GM12878 (cell line): ENCODE results near the gene ACTR10. TPM values are rescaled to one million over a fixed set of nuclear protein-coding genes. Genes with fewer than 3 reads are reported as not detected.
A peak's percentile ranks its signal among the peaks of the same experiment; 100 is the strongest.

Source experiments
- ATAC-seq: fragments of 200-7000 bp; cut with Tn5 transposase; 3 replicates; pipeline ENCODE4 v1.9.1; 2020; ENCODE audit warnings: mild to moderate bottlenecking, moderate library complexity
- BruUV-seq: library from RNA; stranded (reverse); fragments of 400-500 nt; replicated peaks from 2 replicates; lab custom pipeline; 2021; lab: Mats Ljungman, UMichigan
- CTCF ChIA-PET: fragments of 300-600 bp; sonication (Branson Sonifier 250); formaldehyde crosslinking; extraction: SDS; loops from one replicate; lab custom pipeline; 2021; ENCODE audit warnings: inconsistent platforms; lab: Yijun Ruan, JAX
- POLR2A ChIA-PET: fragments of 350-600 bp; formaldehyde crosslinking; extraction: SDS; loops from one replicate; lab custom pipeline; 2021; ENCODE audit warnings: inconsistent platforms; lab: Charles Lee
- RAD21 ChIA-PET: fragments of 300-600 bp; sonication (Branson Sonifier 250); formaldehyde crosslinking; loops from one replicate; lab custom pipeline; 2023; ENCODE audit warnings: antibody characterized with exemption; ENCODE audit not compliant: unreplicated experiment; lab: Charles Lee
- SMC1A ChIA-PET: fragments of 300-600 bp; sonication (Branson Sonifier 250); formaldehyde crosslinking; loops from one replicate; lab custom pipeline; 2023; ENCODE audit not compliant: unreplicated experiment, uncharacterized antibody; lab: Charles Lee
- DNase-seq: peaks from one replicate; pipeline ENCODE4 v3.0.0-alpha.2; 2011; ENCODE audit warnings: low read depth, low spot score
- FAIRE-seq: peaks from 3 replicates; lab custom pipeline; 2011; peaks lifted over from hg19 to GRCh38; lab: Jason Lieb, UNC
- H2AFZ ChIP-seq: 2 replicates; pipeline ENCODE4 v1.6.0; 2011; ENCODE audit warnings: low read depth, low read length, control low read depth; ENCODE audit not compliant: control insufficient read depth
- H3K27ac ChIP-seq: 2 replicates; pipeline ENCODE4 v1.5.1; 2011; ENCODE audit warnings: control low read depth; ENCODE audit not compliant: control insufficient read depth, insufficient read depth
- H3K27me3 ChIP-seq, 2 experiments: replicated peaks in 1 of 2; 2 replicates each; pipeline versions ENCODE4 v1.6.0 to v1.6.1; 2011; ENCODE audit warnings: low read length in 1 of 2; ENCODE audit not compliant: control insufficient read depth in 2 of 2, insufficient read depth in 2 of 2
- H3K36me3 ChIP-seq, 2 experiments: 2 replicates each; pipeline ENCODE4 v1.5.1; 2011; ENCODE audit warnings: low read length in 1 of 2; ENCODE audit not compliant: control insufficient read depth in 2 of 2, insufficient read depth in 2 of 2
- H3K4me1 ChIP-seq: 2 replicates; pipeline ENCODE4 v1.6.1; 2011; ENCODE audit warnings: mild to moderate bottlenecking, low read length, moderate library complexity, mixed read lengths; ENCODE audit not compliant: control insufficient read depth, insufficient read depth
- H3K4me2 ChIP-seq: 2 replicates; pipeline ENCODE4 v1.6.0; 2011; ENCODE audit warnings: control low read depth; ENCODE audit not compliant: control insufficient read depth, insufficient read depth
- H3K4me3 ChIP-seq: fragments of 200-600 bp; sonication (generic); 2 replicates; pipeline ENCODE4 v1.5.1; 2016
- H3K79me2 ChIP-seq: 2 replicates; pipeline ENCODE4 v1.6.0; 2011; ENCODE audit warnings: low read length; ENCODE audit not compliant: control insufficient read depth, insufficient read depth
- H3K9ac ChIP-seq: 2 replicates; pipeline ENCODE4 v1.8.0; 2011; ENCODE audit warnings: low read length, control low read depth, mixed read lengths; ENCODE audit not compliant: control insufficient read depth, insufficient read depth
- H3K9me3 ChIP-seq: replicated peaks from 3 replicates; pipeline ENCODE4 v1.5.1; 2011; ENCODE audit warnings: mild to moderate bottlenecking, low read length; ENCODE audit not compliant: control insufficient read depth, insufficient read depth
- H4K20me1 ChIP-seq: 2 replicates; pipeline ENCODE4 v1.6.0; 2011; ENCODE audit not compliant: control insufficient read depth, insufficient read depth
- CBX5 ChIP-seq: sonication (generic); IDR thresholded peaks from 2 replicates; pipeline ENCODE4 v1.6.1; 2016; ENCODE audit warnings: low read depth, moderate library complexity, mild to moderate bottlenecking, inconsistent platforms
- CREB1 ChIP-seq: IDR thresholded peaks from 2 replicates; pipeline ENCODE4 v1.6.1; 2012; ENCODE audit warnings: low read depth, mild to moderate bottlenecking, inconsistent platforms
- EED ChIP-seq: sonication (generic); IDR thresholded peaks from 2 replicates; pipeline ENCODE4 v1.6.1; 2016; ENCODE audit warnings: antibody characterized with exemption, low read depth
- GABPA ChIP-seq: IDR thresholded peaks from 2 replicates; pipeline ENCODE4 v1.6.1; 2014; ENCODE audit warnings: antibody characterized with exemption, low read depth, mild to moderate bottlenecking, inconsistent platforms
- IKZF1 ChIP-seq: fragments of 450-650 bp; conservative IDR thresholded peaks from 2 replicates; pipeline ENCODE4 v1.6.1; 2017; ENCODE audit warnings: antibody characterized with exemption, mild to moderate bottlenecking
- JUNB ChIP-seq: IDR thresholded peaks from 2 replicates; pipeline ENCODE4 v1.6.1; 2016; ENCODE audit warnings: antibody characterized with exemption, mild to moderate bottlenecking
- NBN ChIP-seq: fragments of 450-650 bp; IDR thresholded peaks from 2 replicates; pipeline ENCODE4 v1.6.1; 2016
- NFIC ChIP-seq: IDR thresholded peaks from 2 replicates; pipeline ENCODE4 v1.6.1; 2012; ENCODE audit warnings: low read depth, mild to moderate bottlenecking, inconsistent platforms, low read length, moderate library complexity
- NR2F1 ChIP-seq: fragments of 450-650 bp; conservative IDR thresholded peaks from 2 replicates; pipeline ENCODE4 v1.6.1; 2017; ENCODE audit warnings: mild to moderate bottlenecking
- SREBF1 ChIP-seq: IDR thresholded peaks from 2 replicates; pipeline ENCODE4 v1.6.1; 2012; ENCODE audit warnings: mild to moderate bottlenecking, low read length
- STAT3 ChIP-seq: IDR thresholded peaks from 2 replicates; pipeline ENCODE4 v1.6.1; 2011; ENCODE audit warnings: low read depth, low read length, improper control_type of control experiment
- TARDBP ChIP-seq: IDR thresholded peaks from 2 replicates; pipeline ENCODE4 v1.6.1; 2016; ENCODE audit warnings: borderline replicate concordance
- YY1 ChIP-seq: IDR thresholded peaks from 2 replicates; pipeline ENCODE4 v1.6.1; 2011; ENCODE audit warnings: low read depth, mild to moderate bottlenecking, low read length
- ZZZ3 ChIP-seq: IDR thresholded peaks from 2 replicates; pipeline ENCODE4 v1.6.1; 2011; ENCODE audit warnings: low read depth; ENCODE audit not compliant: control insufficient read depth, insufficient read length
- WGBS: methylation state at CpG from one replicate; pipeline ENCODE4 v1.1.6; 2016; ENCODE audit warnings: low lambda C conversion rate; ENCODE audit not compliant: insufficient replicate concordance, insufficient coverage; ENCODE audit errors: missing lambda C conversion rate; 5-methylcytosine and 5-hydroxymethylcytosine counted together
- in situ Hi-C: fragments of 300-500 bp; cut with MboI; formaldehyde crosslinking; loops from 9 replicates; pipeline ENCODE4 v1.14.3; 2018; ENCODE audit warnings: mixed read lengths
- intact Hi-C: fragments of 100-400 bp; cut with micrococcal nuclease; formaldehyde crosslinking; loops from one replicate; pipeline ENCODE4 v1.14.2; 2022; ENCODE audit not compliant: unreplicated experiment
- polyA plus RNA-seq, 11 experiments: library from polyadenylated mRNA; depleted of rRNA in 4 of 11; unstranded in 6 of 11; stranded (reverse) in 5 of 11; fragments of >200 nt; fragmentation: Nextera tagmentation in 4 of 11; fragmentation: Illumina TruSeq in 1 of 11; extraction: Ambion mirVana in 4 of 11; extraction: Trizol in 1 of 11; gene quantifications; 1 replicate in 1 of 11; 2 replicates in 10 of 11; pipeline versions ENCODE4 v1.2.1 to v1.2.3, GENCODE V29; 2011 to 2016; ENCODE audit warnings: inconsistent platforms in 2 of 11, missing spikeins in 2 of 11, low read depth in 1 of 11
- total RNA-seq, 4 experiments: library from RNA; depleted of rRNA in 3 of 4; stranded (reverse); fragments of >200 nt in 3 of 4; fragmentation: Illumina TruSeq in 1 of 4; extraction: Trizol in 1 of 4; gene quantifications; 2 replicates each; pipeline versions ENCODE4 v1.2.1 to v1.2.3, GENCODE V29; 2013 to 2021
- TF ChIP-seq, protein P1 (sequence below): IDR thresholded peaks from 2 replicates; pipeline ENCODE4 v1.6.1; 2011; ENCODE audit warnings: borderline replicate concordance, low read depth, mild to moderate bottlenecking, moderate library complexity, low read length; ENCODE audit not compliant: insufficient read depth, poor library complexity, severe bottlenecking
- TF ChIP-seq, protein P2 (sequence below): IDR thresholded peaks from 2 replicates; pipeline ENCODE4 v1.6.1; 2011; ENCODE audit warnings: mild to moderate bottlenecking, low read depth, low read length, moderate library complexity; ENCODE audit not compliant: insufficient replicate concordance
- TF ChIP-seq, protein P3 (sequence below): fragments of 450-650 bp; IDR thresholded peaks from 2 replicates; pipeline ENCODE4 v1.6.1; 2018; ENCODE audit warnings: mild to moderate bottlenecking, low read depth, moderate library complexity; ENCODE audit not compliant: partially characterized antibody

Gene ACTR10
- total and polyA plus RNA-seq, 10 of the 15 experiments (the other 5 are each of a cell fraction or from before 2014, with no cell fraction given): 26.0 to 74.3 (median 38.9) TPM

DNA sequence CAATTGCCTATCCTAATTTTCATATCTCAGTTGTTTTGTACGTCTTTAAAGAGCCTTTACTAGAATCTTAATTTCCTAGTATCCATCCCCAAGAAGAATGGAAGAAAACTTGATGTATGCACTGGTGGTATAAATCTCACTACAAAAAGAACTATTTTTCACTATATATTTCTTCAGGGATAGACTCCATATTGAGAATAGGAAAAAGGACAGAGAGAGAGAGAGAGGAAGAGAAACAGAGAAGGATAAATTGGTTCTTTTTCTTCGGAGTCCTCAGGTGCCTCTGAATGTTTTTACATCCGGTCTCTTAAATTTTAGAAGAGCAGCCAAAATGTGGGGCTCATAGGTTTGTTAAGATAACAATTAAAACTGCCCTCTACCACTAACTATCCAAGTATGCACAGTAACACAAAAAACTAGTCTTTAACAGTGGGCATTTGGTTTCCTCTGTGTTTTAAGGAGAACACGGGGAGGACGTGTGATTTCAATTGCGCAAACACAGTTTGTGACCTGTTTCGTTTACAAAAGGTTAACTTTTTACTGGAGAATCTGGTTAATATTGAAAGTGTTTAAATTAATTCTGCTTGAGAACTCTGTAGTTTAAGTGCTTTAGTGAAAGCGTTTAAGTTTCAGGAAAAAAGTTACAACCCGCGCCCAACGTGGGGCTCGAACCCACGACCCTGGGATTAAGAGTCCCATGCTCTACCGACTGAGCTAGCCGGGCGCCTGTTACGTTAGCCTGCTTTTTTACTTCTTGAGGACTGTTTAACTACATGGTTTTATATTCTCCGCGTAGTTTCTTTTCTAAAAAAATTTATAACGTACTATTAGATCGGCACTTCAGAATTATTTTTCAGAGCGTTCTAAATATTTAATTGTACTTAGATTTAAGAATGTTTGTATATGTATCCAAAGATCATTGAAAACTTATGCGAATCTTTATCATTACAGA lies 39.6 kb downstream of the ACTR10 start:
- CTCF ChIA-PET: no interaction called here
- SMC1A ChIA-PET: interaction anchor here (0.6 to 1.2 kb wide), 2 partner anchors 40 to 166 kb away, joined by 3 read pairs; partner anchors contain the start of gene ACTR10
- intact Hi-C loops: loop anchor here (5.0 kb wide), 1 partner anchor 37 kb away; the partner anchor contains the start of gene ACTR10
- POLR2A ChIA-PET: interaction anchor here (0.5 to 3.9 kb wide), 4 partner anchors 19 to 60 kb away, joined by 3 to 20 read pairs (median 4); partner anchors contain the start of genes ACTR10 and ARID4A
- peaks cover 2% of the 10 kb centered on the region; the same call in 1 of the 2 replicates for H3K4me1 ChIP-seq
- peak overlapping the region; percentile 78 for H3K4me3 ChIP-seq
- peak; percentile 54 for ATAC-seq
- H3K79me2 ChIP-seq: no peaks in the 10 kb centered on the region; the same call in 1 of the 2 replicates
- H3K27ac ChIP-seq: peak overlapping the region; percentile 70
- peak; percentile 64 for DNase-seq
- no peaks in the 10 kb centered on the region for H4K20me1 ChIP-seq
- RAD21 ChIA-PET: interaction anchor here (2.2 kb wide), 1 partner anchor 59 kb away, joined by 9 read pairs; the partner anchor contains the start of gene ARID4A
- WGBS: 1% methylated on average over 23 of the region's 23 CpGs
- in situ Hi-C loops: no loop called here
- peak overlapping the region; percentile 71 for H3K4me2 ChIP-seq
- BruUV-seq: no TSS peak
- H3K36me3 ChIP-seq: no peaks in the 10 kb centered on the region
- no peaks in the 10 kb centered on the region for H3K27me3 ChIP-seq
- no peaks in the 10 kb centered on the region for H3K9me3 ChIP-seq
- FAIRE-seq: no peak
- peak overlapping the region; percentile 66 for H3K9ac ChIP-seq
- H2AFZ ChIP-seq: peak overlapping the region; percentile 90
- 0 out of 2 replicates have a peak, but pooled peaks have one; percentile 25 for TF ChIP-seq IKZF1
- TF ChIP-seq, protein P1, sequence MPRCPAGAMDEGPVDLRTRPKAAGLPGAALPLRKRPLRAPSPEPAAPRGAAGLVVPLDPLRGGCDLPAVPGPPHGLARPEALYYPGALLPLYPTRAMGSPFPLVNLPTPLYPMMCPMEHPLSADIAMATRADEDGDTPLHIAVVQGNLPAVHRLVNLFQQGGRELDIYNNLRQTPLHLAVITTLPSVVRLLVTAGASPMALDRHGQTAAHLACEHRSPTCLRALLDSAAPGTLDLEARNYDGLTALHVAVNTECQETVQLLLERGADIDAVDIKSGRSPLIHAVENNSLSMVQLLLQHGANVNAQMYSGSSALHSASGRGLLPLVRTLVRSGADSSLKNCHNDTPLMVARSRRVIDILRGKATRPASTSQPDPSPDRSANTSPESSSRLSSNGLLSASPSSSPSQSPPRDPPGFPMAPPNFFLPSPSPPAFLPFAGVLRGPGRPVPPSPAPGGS: no peak
- no peak for TF ChIP-seq SREBF1
- TF ChIP-seq YY1: peak; percentile 74
- no peak for TF ChIP-seq ZZZ3
- 0 out of 2 replicates have a peak, but pooled peaks have one; percentile 47 for TF ChIP-seq CBX5
- peak; percentile 47 for TF ChIP-seq CREB1
- TF ChIP-seq STAT3: no peak
- TF ChIP-seq NFIC: peak; percentile 42; the same call in 1 of the 2 replicates
- TF ChIP-seq TARDBP: peak; percentile 97
- TF ChIP-seq JUNB: 0 out of 2 replicates have a peak, but pooled peaks have one; percentile 17
- TF ChIP-seq, protein P2, sequence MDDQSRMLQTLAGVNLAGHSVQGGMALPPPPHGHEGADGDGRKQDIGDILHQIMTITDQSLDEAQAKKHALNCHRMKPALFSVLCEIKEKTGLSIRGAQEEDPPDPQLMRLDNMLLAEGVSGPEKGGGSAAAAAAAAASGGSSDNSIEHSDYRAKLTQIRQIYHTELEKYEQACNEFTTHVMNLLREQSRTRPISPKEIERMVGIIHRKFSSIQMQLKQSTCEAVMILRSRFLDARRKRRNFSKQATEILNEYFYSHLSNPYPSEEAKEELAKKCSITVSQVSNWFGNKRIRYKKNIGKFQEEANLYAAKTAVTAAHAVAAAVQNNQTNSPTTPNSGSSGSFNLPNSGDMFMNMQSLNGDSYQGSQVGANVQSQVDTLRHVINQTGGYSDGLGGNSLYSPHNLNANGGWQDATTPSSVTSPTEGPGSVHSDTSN: no peak
- TF ChIP-seq NR2F1: 0 out of 2 replicates have a peak, but pooled peaks have one; percentile 30
- TF ChIP-seq GABPA: peak; percentile 46; the same call in 1 of the 2 replicates
- TF ChIP-seq, protein P3, sequence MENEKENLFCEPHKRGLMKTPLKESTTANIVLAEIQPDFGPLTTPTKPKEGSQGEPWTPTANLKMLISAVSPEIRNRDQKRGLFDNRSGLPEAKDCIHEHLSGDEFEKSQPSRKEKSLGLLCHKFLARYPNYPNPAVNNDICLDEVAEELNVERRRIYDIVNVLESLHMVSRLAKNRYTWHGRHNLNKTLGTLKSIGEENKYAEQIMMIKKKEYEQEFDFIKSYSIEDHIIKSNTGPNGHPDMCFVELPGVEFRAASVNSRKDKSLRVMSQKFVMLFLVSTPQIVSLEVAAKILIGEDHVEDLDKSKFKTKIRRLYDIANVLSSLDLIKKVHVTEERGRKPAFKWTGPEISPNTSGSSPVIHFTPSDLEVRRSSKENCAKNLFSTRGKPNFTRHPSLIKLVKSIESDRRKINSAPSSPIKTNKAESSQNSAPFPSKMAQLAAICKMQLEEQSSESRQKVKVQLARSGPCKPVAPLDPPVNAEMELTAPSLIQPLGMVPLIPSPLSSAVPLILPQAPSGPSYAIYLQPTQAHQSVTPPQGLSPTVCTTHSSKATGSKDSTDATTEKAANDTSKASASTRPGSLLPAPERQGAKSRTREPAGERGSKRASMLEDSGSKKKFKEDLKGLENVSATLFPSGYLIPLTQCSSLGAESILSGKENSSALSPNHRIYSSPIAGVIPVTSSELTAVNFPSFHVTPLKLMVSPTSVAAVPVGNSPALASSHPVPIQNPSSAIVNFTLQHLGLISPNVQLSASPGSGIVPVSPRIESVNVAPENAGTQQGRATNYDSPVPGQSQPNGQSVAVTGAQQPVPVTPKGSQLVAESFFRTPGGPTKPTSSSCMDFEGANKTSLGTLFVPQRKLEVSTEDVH: no peak
- no peak for TF ChIP-seq EED
- TF ChIP-seq NBN: peak; percentile 56; the same call in 1 of the 2 replicates
